Measurements from ENCODE around the gene NR0B2.
"Not testable (repeated sequence)": the region's sequence is repeated elsewhere in the genome, so short reads cannot be mapped to it uniquely, and the experiment has no call there.

Gene NR0B2

DNA sequence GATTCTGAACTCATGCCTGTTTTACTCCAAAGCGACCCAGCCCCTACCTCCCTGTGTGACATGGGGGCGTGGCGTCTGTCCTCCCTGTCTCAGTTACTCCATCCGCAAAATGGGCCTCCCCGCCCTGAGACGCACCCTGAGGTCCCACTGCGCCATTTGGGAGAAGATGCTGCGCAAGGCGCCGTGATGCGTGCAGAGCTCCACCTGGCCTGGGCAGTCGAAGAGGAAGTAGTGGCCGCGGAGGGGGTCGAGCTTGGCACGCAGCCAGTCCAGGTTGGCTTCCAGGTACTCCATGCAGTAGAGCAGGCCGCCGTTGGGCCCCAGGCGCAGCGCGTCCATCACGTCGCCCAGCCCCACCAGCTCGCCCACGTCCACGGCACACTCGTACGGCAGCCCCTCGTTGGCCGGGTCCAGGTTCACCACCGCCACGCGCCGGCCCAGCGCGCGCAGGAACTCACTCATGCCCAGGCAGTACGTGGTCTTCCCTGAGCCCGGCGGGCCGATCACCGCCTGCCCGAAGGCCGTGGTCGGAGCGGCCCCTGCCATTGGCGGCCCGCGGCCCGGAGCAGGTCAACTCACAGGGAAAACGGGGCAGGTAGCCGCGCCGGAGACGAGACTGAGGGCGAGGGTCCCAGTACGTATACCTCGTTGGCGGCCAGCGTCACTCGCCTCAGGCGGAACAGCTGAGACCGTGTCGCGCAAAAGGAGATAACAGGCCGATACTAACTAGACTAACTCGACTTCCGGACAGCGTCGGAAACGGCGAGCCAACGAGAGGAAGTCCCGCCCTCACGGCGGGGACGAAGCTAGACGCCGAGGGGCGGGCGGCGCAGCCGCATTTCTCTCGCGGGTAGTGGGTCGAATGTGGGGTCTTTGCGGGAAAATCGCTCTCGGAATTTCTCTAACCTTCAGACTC lies 24.0 kb downstream of the NR0B2 start, which contains the start of gene GPN2:
TSS of gene GPN2 (minus strand) at position 733 of the 916 bp plus-strand sequence. CDS start at position 546, 187 bp downstream.
- peak; percentile 71 for DNase-seq (ENCODE audit: low read depth)

DNA sequence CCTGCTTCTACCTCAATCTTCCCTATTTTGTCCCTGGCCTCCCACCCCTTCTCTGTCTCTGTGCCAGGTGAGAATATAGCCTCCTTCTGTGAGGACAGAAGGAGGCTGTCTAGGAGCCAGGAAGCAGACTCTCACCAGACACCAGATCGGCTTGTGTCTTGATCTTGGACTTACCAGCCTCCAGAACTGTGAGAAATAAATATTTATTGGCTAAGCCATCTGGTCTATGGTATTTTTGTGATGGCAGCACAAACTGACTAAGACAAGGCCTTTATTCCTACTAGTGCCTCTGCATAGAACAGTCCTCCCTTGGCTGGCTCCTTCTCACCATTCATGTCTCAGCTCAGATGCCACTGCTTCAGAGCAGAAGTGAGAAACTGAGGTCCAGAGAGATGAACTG lies 25.5 kb downstream of the NR0B2 start:
- DNase-seq (ENCODE audit: low read depth) = no peak

DNA sequence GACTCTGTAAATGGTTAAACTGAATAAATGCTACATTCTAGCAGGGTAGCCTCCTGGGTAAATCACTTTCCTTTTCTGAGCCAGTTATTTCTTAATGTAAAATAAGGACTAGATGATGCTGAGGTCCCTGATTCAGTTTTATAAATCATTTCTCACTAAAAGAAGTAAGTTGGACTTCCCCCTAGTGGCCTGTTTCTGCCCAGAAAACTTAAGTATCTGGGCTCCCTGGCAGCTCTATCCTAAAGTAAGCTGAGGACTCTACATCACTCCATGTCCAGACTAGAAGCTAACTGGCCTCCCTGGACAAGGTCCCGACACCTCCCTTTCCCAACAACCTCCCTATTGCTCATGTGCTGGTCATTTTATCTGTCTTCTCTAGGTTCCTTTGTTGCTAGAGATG lies 26.6 kb downstream of the NR0B2 start:
- DNase-seq (ENCODE audit: low read depth) = no peak

DNA sequence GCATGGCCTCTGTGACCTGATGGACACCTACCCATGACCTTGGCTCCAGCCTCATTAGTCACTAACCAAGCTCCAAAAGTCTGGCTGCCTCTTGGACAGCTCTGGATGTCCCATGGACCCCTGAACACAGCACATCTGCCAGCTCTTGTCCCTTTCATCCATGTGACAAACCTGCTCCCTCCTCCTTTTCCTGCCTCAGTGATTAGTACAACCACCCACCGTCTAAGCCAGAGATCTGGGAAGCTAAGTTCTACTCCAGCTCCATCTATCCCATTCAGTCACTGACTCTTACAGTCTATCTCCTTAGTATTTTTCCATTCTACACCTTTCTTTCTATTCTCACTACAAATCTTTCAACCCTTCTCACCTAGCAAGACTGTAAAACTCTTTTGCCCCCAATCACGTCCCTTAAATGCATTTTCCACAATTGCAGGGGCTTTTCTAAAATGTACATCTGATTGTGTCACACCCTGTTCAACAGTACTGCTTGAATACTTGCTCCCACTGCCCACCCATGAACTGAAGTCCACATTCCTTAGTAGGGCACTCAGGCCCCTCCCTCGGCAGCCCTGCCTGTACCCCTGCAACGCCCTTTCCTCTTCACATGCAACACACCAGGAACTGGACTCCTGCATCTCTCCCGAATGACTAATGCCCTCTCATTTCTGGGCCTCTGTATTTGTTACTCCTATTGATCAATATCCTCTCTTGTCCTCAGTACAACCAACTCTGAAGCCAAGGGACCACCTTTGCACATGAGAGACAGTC lies 30.9 kb downstream of the NR0B2 start:
- no peak for DNase-seq (ENCODE audit: low read depth)

DNA sequence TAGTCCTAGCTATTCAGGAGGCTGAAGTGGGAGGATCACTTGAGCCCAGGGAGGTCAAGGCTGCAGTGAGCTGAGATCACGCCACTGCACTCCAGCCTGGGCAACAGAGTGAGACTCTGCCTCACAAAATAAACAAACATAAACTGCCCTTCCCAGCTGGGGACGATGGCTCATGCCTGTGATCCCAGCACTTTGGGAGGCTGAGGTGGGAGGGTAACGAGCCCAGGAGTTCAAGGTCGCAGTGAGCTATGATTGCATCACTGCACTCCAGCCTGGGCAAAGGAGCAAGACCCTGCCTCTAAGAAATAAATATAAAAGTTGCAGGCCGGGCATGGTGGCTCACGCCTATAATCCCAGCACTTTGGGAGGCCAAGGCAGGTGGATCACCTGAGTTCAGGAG lies 32.2 kb downstream of the NR0B2 start:
- DNase-seq (ENCODE audit: low read depth) = not testable (repeated sequence)

DNA sequence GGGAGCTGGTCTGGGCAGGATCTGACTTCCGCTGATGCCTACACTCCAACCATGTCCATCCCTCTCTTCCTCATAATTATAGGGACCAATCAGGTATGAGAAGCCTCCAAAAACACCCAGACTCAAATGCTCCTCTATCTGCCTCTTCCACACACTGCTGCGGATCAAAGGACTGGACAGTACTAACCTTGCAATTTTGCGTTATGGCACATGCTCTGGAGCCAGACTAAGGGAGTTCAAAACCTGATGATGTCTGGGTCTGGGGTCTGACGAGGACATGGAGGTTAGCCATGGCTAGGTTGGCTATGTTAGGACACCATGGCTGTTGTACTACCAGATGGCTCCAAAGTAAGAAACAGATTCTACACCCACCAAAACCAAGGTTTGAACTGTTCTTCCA lies 34.0 kb downstream of the NR0B2 start:
- no peak for DNase-seq (ENCODE audit: low read depth)

DNA sequence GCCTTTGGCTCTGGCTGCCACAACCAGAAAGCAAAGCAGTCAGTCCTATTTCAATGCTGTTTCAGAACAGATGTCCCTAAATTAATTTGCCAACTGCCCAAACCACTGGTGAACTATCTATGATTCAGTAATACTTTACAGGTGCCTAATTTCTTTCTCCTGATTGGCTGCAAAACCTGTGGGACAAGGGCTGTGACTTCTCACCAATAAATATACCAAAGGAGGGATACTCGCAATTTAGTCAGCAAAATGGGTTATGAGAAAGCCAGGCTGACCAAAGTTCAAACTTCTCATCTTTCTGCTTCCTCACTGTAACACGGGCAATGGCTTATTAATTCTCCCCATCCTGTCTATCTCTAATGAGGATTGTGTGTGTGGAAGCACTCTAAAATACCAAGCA lies 36.4 kb downstream of the NR0B2 start:
- DNase-seq (ENCODE audit: low read depth) = no peak

DNA sequence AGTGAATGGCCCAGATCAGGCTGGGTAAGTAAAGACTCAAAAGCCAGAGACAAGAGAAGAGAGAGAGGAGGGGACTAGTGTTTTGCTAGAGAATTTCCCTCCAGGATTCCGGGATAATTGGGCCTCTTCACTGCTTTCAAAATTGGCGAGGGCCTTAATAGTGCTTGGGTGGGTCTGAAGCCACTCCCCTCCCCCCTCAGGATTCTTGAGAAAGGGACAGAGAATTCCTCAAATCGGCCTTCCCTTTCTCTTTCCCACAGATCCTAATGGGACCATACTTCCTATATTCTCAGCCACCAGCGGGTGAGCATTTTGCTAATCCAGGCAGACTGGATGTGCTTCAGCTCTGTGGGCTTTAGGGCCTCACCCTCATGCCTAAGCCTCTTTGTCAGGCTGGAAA lies 38.9 kb downstream of the NR0B2 start:
- no peak for DNase-seq (ENCODE audit: low read depth)

DNA sequence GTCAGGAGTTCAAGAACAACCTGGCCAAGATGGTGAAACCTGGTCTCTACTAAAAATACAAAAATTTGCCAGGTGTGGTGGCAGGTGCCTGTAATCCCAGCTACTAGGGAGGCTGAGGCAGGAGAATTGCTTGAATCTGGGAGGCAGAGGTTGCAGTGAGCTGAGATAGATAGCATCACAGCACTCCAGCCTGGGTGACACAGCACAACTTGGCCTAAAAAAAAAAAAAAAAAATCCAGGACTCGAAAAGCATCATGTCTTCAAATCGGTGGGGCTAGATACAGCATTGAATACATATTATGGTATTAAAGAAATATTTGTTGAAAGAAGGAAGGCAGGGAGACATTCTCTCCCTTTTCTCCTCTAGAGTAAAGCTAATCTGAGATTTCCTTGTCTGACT lies 40.7 kb downstream of the NR0B2 start:
- DNase-seq (ENCODE audit: low read depth) = not testable (repeated sequence)

DNA sequence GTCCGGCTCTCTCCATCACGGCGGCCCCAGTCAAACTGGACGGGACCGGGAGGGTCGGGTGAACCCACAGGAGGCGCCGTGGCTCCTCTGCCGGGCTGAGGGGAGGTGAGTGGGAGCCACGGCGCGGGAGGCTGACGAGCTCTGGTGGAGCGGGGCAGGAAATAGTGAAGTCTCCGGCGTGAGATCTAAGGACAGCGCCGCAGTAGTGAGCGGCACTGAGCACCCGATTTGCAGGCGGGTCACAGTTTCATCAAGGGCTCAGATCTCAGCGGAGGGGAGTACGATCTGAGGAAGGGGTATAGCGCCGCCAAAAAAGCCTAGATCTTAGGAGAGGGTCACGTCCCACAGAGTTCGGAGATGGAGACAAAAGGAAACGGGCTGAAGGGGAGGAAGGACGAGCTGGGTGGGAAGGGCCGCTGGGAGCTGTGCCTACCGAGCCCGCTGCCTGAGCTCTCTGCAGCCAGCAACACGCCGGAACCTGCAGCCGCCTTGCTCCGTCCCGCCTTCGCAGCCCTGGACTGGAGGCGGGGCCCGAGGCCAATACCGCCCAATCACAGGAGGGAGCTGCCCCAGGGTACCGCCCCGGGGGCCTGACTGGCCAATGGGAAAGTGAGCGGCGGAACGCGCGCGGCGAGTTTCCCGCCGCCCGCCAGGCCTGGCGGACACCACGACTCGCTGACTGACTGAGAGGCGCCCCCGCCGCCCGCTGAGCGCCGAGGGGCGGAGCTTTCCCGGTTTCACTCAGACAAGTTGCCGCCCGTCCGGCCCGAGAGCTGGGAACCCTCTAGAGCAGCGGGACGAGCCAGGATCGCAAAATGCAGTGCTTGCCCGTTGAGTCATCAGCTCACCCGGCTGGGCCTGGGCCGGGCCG lies 48.9 kb downstream of the NR0B2 start:
- peak; percentile 94 for DNase-seq (ENCODE audit: low read depth)

DNA sequence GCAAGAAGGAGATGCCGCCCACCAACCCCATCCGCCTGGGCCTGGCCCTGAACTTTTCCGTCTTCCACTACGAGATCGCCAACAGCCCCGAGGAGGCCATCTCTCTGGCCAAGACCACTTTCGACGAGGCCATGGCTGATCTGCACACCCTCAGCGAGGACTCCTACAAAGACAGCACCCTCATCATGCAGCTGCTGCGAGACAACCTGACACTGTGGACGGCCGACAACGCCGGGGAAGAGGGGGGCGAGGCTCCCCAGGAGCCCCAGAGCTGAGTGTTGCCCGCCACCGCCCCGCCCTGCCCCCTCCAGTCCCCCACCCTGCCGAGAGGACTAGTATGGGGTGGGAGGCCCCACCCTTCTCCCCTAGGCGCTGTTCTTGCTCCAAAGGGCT lies 50.1 kb downstream of the NR0B2 start:
- DNase-seq (ENCODE audit: low read depth) = no peak

DNA sequence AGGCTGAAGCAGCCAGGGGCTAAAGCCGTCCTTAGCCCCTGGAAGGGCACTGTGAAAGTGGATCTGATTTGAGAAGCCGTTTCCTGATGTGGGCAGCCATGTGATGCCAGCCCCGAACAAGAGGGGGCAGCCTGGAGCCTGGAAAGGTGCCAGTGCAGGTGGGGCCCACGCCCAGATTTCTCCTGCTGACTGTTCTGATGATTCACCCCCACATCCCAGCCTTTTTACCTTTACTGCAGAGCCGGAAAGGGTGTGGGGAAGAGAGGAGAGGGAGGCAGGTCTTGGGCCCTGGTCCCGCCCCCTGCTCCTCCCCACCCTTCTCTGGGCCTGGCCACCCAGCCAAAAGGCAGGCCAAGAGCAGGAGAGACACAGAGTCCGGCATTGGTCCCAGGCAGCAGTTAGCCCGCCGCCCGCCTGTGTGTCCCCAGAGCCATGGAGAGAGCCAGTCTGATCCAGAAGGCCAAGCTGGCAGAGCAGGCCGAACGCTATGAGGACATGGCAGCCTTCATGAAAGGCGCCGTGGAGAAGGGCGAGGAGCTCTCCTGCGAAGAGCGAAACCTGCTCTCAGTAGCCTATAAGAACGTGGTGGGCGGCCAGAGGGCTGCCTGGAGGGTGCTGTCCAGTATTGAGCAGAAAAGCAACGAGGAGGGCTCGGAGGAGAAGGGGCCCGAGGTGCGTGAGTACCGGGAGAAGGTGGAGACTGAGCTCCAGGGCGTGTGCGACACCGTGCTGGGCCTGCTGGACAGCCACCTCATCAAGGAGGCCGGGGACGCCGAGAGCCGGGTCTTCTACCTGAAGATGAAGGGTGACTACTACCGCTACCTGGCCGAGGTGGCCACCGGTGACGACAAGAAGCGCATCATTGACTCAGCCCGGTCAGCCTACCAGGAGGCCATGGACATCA lies 50.7 kb downstream of the NR0B2 start, which contains the start of gene SFN:
TSS of gene SFN (plus strand) at position 369 of the 904 bp plus-strand sequence. CDS start at position 433, 64 bp downstream.
- peak; percentile 37 for DNase-seq (ENCODE audit: low read depth)

DNA sequence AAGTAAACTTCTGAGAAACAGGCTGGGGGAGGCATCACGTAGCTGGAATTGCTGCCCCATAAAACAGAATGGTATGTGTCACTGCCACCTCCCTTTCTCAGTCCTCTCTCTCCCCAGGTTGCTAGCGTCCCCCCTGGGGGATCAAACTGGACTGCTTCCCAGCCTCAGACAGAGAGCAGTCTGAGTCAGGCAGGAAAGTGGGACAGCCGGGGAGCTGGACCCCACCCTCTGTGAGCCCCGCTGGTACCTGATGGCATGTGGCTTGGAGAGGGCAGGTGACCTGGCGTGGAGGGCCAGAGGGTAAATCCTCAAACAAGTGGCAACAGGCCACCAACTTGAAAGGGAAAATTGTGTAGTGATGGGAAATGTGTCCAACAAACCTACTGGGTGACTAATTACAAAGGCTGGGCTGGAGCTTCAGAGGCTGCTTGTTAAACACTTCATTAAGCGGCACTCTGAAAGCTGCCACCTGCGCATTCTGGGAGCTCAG lies 51.8 kb downstream of the NR0B2 start:
- DNase-seq (ENCODE audit: low read depth) = no peak
